ENCODE data around the gene SNAPC1. TPM values are rescaled to one million over a fixed set of nuclear protein-coding genes. Genes with fewer than 3 reads are reported as not detected.
A peak's percentile ranks its signal among the peaks of the same experiment; 100 is the strongest.

SNAPC1 gene
- total RNA-seq, 1 experiment from 2014 or later, result 6.8 TPM

DNA sequence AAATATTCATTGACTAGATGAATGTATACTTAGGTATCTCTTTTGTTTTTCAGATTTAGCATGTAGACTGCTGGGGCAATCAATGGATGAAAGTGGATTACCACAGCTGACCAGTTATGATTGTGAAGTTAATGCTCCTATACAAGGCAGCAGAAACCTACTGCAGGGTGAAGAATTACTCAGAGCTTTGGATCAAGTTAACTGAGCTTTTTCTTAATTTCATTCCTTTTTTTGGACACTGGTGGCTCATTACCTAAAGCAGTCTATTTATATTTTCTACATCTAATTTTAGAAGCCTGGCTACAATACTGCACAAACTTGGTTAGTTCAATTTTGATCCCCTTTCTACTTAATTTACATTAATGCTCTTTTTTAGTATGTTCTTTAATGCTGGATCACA is 15.3 kb upstream of the SNAPC1 start:
- no peak overlapping the region for H3K27ac ChIP-seq (ENCODE audit: insufficient read length, low read depth, low read length)
- no peak overlapping the region for H3K18ac ChIP-seq (ENCODE audit: insufficient read length, low read depth, low read length)

More for the DNA sequence above, 15.3 kb upstream of the SNAPC1 start:
- H2BK120ac ChIP-seq (ENCODE audit: low read depth, low read length, poor library complexity, severe bottlenecking), result no peak overlapping the region
- Mint-ChIP-seq H3K9me3 (no peaks in the 10 kb centered on the region), H3K36me3 (ENCODE audit: insufficient read depth in 1 of 3, low read depth in 3 of 3) (peaks cover 27 to 69% (median 46%) of the 10 kb centered on the region in 3 experiments; a peak in 6 of 7 replicates), H3K27ac (peak overlapping the region in 1 of 3 experiments; percentile 75; a peak in 2 of 7 replicates), H3K27me3 (ENCODE audit: low read depth) (no peaks in the 10 kb centered on the region), H3K4me1 (peaks cover 0 to 21% of the 10 kb centered on the region in 2 experiments; a peak in 2 of 4 replicates), H3K4me3 (no peak overlapping the region)
- H2AK5ac ChIP-seq (ENCODE audit: insufficient read length, low read length), result no peak overlapping the region
- no peak overlapping the region for H3K9ac ChIP-seq (ENCODE audit: extremely low read depth, insufficient read length, low read length)
- H2BK20ac ChIP-seq (ENCODE audit: low read depth, low read length, poor library complexity, severe bottlenecking), result no peak overlapping the region
- no peak overlapping the region for H3K4me2 ChIP-seq (ENCODE audit: insufficient read depth, insufficient read length, low read length)
- H2BK12ac ChIP-seq (ENCODE audit: insufficient read length, low read depth, low read length), result no peak overlapping the region
- H3K4me1 ChIP-seq (ENCODE audit: insufficient read depth, low read length), result 0 out of 2 replicates have a peak, but pooled peaks cover 2% of the 10 kb centered on the region
- no peak overlapping the region for H3K4ac ChIP-seq (ENCODE audit: low read depth, low read length)
- H2BK5ac ChIP-seq (ENCODE audit: insufficient read length, low read length), result no peak overlapping the region
- no peak overlapping the region for H4K91ac ChIP-seq (ENCODE audit: insufficient read length, low read depth, low read length)
- H3K9me3 ChIP-seq (ENCODE audit: control insufficient read depth, low read depth, low read length), result no peaks in the 10 kb centered on the region
- no peaks in the 10 kb centered on the region for H3K27me3 ChIP-seq (ENCODE audit: insufficient read depth, low read length)
- no peaks in the 10 kb centered on the region for H4K20me1 ChIP-seq (ENCODE audit: control insufficient read depth, insufficient read depth, insufficient read length)
- H3K14ac ChIP-seq (ENCODE audit: insufficient read depth, low read length), result no peak overlapping the region
- H3T11ph ChIP-seq (ENCODE audit: low read length), result no peak overlapping the region
- no peak overlapping the region for H3K23ac ChIP-seq (ENCODE audit: insufficient read length, low read depth, low read length)
- TF ChIP-seq, protein P1, sequence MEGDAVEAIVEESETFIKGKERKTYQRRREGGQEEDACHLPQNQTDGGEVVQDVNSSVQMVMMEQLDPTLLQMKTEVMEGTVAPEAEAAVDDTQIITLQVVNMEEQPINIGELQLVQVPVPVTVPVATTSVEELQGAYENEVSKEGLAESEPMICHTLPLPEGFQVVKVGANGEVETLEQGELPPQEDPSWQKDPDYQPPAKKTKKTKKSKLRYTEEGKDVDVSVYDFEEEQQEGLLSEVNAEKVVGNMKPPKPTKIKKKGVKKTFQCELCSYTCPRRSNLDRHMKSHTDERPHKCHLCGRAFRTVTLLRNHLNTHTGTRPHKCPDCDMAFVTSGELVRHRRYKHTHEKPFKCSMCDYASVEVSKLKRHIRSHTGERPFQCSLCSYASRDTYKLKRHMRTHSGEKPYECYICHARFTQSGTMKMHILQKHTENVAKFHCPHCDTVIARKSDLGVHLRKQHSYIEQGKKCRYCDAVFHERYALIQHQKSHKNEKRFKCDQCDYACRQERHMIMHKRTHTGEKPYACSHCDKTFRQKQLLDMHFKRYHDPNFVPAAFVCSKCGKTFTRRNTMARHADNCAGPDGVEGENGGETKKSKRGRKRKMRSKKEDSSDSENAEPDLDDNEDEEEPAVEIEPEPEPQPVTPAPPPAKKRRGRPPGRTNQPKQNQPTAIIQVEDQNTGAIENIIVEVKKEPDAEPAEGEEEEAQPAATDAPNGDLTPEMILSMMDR (conservative IDR thresholded peaks at IDR 0.05), result no peak
- no peak for DNase-seq
- no peak overlapping the region for H2AFZ ChIP-seq (ENCODE audit: low read length)
- no peak overlapping the region for H4K8ac ChIP-seq (replicated peaks; ENCODE audit: insufficient read length, low read depth, low read length)
- H3K56ac ChIP-seq (ENCODE audit: insufficient read length, low read depth, low read length), result no peak overlapping the region
- peaks cover 2% of the 10 kb centered on the region; the same call in 1 of the 2 replicates for H3K79me2 ChIP-seq (ENCODE audit: insufficient read depth, low read length)
- no peak overlapping the region for H4K5ac ChIP-seq (ENCODE audit: insufficient read length, low read depth, low read length)
- no peak overlapping the region for H2BK15ac ChIP-seq (ENCODE audit: low read depth, low read length)
- no peaks in the 10 kb centered on the region for H3K23me2 ChIP-seq (ENCODE audit: insufficient read length, low read depth, low read length, poor library complexity, severe bottlenecking)
- no peaks in the 10 kb centered on the region for H3K79me1 ChIP-seq (ENCODE audit: insufficient read depth, low read depth, low read length, poor library complexity, severe bottlenecking)

All from H9 (cell line).